ENCODE measurements around the gene ZNF678. TPM values are rescaled to one million over a fixed set of nuclear protein-coding genes. Genes with fewer than 3 reads are reported as not detected.
A peak's percentile ranks its signal among the peaks of the same experiment; 100 is the strongest.
"Not testable (repeated sequence)": the region's sequence is repeated elsewhere in the genome, so short reads cannot be mapped to it uniquely, and the experiment has no call there.

ZNF678 gene
- total RNA-seq, 2 donors from 2014 or later: 5.3 to 10.3 TPM

DNA sequence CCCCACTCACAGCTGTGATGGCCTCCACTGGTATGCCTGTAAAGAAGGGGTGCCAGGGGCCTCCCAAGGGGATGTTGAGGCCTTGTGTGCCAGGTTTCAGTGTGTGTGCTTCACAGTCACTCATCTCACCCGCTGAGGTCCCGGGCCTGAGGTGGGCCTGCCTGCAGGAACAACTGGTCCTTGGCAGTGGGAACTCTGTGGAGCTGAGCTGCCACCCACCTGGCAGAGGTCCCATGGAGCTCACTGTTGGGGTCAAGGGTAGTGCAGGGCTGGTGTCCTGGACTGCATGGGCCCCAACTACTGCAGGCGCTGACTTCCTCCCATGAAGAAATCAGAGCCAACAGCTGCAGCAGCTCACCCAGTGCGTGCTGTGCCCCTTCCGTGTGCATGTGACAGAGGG, 17.3 kb upstream of the ZNF678 start:
- H3K27ac Mint-ChIP-seq: no peak overlapping the region
- no peaks in the 10 kb centered on the region for H3K36me3 Mint-ChIP-seq (ENCODE audit: low read depth)
- peaks cover 4% of the 10 kb centered on the region for H3K9me3 Mint-ChIP-seq
- no peak overlapping the region for H3K4me3 Mint-ChIP-seq
- no peaks in the 10 kb centered on the region for H3K4me1 Mint-ChIP-seq
- peaks cover 3% of the 10 kb centered on the region for H3K27me3 Mint-ChIP-seq
- no peak for ATAC-seq (replicated peaks)

DNA sequence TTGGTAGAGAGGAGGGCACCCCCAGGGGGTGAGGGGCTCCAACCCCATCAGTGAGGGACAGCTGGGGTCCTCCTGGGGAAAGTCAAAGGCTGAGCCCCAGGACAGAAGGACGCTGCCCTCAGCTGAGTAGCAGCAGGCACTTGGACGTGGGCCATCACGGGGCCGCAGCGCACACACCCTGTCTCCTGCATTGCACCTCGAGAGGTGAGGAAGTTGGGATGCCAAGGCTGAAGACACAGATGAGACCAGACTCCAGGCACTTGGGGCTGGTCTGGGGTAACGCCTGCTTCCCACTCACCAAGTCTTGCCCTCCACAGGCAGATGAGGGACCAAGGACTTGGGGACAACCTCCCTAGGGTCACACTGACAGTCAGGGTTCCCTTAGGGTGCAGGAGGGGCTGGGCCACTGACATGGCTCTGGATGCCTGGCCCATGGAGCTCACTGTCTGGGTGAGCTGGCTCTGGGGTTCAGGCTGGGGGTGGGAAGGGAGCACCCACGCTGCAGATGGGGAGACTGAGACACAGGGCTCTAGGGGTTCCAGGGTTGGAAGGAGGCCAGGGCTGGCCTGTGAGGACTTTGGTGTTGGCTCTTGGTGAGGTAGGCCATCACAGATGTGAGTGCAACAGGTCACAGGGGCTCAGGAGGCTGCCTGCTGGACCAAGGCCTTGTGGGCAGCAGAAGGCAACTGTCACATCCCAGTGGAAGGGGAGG, 16.6 kb upstream of the ZNF678 start:
- H3K27me3 Mint-ChIP-seq: peaks cover 4% of the 10 kb centered on the region
- no peak overlapping the region for H3K4me3 Mint-ChIP-seq
- no peaks in the 10 kb centered on the region for H3K4me1 Mint-ChIP-seq
- no peak overlapping the region for H3K27ac Mint-ChIP-seq
- no peaks in the 10 kb centered on the region for H3K36me3 Mint-ChIP-seq (ENCODE audit: low read depth)
- peaks cover 8% of the 10 kb centered on the region for H3K9me3 Mint-ChIP-seq
- ATAC-seq (replicated peaks): no peak

DNA sequence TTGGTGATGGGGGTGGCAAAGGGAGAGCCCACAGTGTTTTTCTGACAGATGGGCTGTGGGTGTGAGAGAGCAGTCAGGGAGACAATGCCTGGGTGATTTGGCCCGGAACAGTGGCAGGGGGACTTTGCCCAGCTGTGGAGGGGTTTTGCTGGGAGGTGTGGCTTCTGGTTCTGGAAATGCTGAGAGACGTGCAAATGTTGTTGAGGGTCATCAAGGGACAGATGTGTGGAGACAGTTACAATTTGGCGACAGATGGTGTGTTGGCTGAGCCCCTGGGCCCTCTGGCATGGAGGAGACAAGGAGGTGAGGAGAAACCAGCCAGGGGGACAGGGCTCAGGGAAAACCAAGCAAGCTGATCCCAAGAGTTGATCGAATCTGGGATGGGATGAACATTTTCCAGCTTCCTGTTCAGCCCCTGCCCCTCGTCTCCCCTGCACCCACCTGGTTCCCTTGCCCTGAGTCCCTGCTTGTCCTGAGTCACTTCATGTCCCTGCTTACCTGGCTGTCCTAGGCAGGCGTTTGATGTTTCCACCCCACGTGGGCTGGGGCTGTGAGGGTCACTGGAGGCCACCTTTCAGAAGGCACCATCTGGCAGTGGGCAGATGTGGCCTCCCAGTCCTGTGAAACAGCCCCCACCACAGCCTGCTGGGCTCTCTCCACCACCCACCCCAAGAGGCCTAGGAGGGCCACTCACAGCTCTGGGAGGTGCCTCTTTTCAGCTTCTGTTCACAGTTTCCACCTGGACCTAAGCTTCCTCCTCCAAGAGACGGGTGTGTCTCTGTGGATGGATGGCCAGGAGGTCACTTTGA, 15.8 kb upstream of the ZNF678 start:
- H3K27ac Mint-ChIP-seq: peak overlapping the region; percentile 31

DNA sequence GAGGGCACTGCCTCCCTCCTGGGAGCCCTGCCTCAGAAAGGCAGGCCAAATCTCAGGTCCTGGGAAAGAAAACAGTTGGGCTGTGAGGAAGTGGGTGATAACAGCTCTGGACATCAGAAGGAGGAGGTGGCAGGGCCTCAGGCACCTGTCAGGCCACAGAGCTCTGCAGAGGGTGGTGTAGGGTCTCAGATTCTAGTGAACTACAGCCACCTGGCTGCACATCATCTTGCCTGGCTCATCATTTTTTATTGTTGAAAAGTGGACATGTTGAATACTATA, 15.3 kb upstream of the ZNF678 start:
- no peaks in the 10 kb centered on the region for H3K36me3 Mint-ChIP-seq (ENCODE audit: low read depth)
- H3K27ac Mint-ChIP-seq: peak overlapping the region; percentile 31
- no peak overlapping the region for H3K4me3 Mint-ChIP-seq
- no peak for ATAC-seq (replicated peaks)
- peaks cover 20% of the 10 kb centered on the region for H3K9me3 Mint-ChIP-seq
- H3K4me1 Mint-ChIP-seq: no peaks in the 10 kb centered on the region
- peaks cover 11% of the 10 kb centered on the region for H3K27me3 Mint-ChIP-seq

More for the DNA sequence above, 15.8 kb upstream of the ZNF678 start:
- Mint-ChIP-seq H3K4me3 (no peak overlapping the region), H3K27me3 (peaks cover 8% of the 10 kb centered on the region), H3K9me3 (peaks cover 16% of the 10 kb centered on the region), H3K36me3 (ENCODE audit: low read depth) (no peaks in the 10 kb centered on the region), H3K4me1 (no peaks in the 10 kb centered on the region)
- no peak for ATAC-seq (replicated peaks)

DNA sequence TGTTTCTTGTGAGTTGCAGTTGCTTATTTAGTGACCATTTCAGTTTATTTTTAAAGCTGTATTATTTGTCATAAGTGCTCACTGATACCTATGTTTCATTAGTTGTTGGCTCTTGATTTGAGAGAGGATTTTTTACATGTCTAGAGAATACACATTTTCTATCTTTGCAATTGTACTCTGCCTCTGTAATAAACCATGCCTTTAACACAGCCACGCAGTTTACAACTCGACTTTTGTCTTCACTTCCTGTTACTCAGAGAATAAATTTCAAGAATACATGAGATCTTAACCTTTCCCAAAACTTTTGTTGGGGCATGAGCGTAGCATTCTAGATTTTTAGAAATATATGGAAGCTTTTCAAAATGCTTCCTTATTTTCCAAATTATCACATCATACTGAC, 14.9 kb upstream of the ZNF678 start:
- Mint-ChIP-seq H3K27me3 (peaks cover 11% of the 10 kb centered on the region), H3K9me3 (peaks cover 20% of the 10 kb centered on the region), H3K4me3 (no peak overlapping the region), H3K36me3 (ENCODE audit: low read depth) (no peaks in the 10 kb centered on the region), H3K4me1 (no peaks in the 10 kb centered on the region), H3K27ac (no peak overlapping the region)
- no peak for ATAC-seq (replicated peaks)

DNA sequence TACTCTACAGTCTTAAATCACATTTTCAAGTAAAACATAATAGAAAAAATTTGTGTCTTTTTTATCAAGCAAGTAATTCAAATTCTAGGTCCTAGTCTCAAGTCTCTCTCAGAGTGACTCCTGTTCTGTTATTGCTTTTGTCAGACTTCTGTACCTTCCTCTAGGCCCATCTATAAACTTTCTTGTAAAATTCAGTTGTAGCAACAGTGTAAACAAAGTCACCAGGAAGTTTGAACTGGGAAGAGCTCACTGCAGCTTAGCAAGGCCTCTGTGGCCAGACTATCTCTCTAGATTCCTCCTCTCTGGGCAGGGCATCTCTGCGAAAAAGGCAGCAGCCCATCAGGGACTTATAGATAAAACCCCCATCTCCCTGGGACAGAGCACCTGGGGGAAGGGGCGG, 13.5 kb upstream of the ZNF678 start:
- no peak overlapping the region for H3K4me3 Mint-ChIP-seq
- ATAC-seq (replicated peaks): no peak
- H3K9me3 Mint-ChIP-seq: peaks cover 20% of the 10 kb centered on the region
- no peaks in the 10 kb centered on the region for H3K36me3 Mint-ChIP-seq (ENCODE audit: low read depth)
- H3K27me3 Mint-ChIP-seq: peaks cover 11% of the 10 kb centered on the region
- H3K27ac Mint-ChIP-seq: no peak overlapping the region
- H3K4me1 Mint-ChIP-seq: no peaks in the 10 kb centered on the region

DNA sequence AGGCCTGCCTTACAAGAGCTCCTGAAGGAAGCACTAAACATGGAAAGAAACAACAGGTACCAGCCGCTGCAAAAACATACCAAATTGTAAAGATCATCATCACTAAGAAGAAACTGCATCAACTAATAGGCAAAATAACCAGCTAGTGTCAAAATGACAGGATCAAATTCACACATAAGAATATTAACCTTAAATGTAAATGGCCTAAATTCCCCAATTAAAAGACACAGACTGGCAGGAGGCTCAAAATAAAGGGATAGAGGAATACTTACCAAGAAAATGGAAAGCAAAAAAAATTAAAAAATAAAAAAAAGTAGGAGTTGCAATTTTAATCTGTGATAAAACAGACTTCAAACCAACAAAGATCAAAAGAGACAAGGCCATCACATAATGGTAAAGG, 11.5 kb upstream of the ZNF678 start:
- not testable (repeated sequence) for H3K27ac Mint-ChIP-seq; H3K4me1 Mint-ChIP-seq; ATAC-seq (replicated peaks)

DNA sequence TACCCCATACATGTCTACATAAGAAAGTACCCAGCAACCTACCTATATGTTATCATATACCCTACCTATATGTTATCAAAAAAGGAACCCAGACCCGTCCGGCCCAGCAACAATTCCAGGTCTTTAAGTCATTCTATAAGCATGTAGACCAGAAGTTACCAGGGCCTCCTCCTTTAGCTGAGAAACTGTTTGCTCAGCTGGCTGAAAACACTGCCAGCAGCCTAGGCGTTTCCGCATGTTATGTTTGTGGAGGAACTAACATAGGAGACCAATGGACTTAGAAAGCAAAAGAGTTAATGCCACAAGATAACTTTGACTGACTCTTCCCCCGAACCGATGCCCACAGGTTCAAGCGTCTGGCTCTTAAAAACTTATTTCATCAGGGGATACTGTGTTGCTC, 7.1 kb upstream of the ZNF678 start:
- Mint-ChIP-seq H3K4me3 (no peak overlapping the region), H3K27me3 (peaks cover 21% of the 10 kb centered on the region), H3K36me3 (ENCODE audit: low read depth) (no peaks in the 10 kb centered on the region), H3K27ac (no peak overlapping the region), H3K4me1 (peaks cover 6% of the 10 kb centered on the region), H3K9me3 (peaks cover 14% of the 10 kb centered on the region)
- ATAC-seq (replicated peaks): no peak

More for the DNA sequence above, 11.5 kb upstream of the ZNF678 start:
- Mint-ChIP-seq H3K9me3 (peaks cover 20% of the 10 kb centered on the region), H3K27me3 (peaks cover 11% of the 10 kb centered on the region)
- not testable (repeated sequence) for H3K4me3 Mint-ChIP-seq; H3K36me3 Mint-ChIP-seq (ENCODE audit: low read depth)

DNA sequence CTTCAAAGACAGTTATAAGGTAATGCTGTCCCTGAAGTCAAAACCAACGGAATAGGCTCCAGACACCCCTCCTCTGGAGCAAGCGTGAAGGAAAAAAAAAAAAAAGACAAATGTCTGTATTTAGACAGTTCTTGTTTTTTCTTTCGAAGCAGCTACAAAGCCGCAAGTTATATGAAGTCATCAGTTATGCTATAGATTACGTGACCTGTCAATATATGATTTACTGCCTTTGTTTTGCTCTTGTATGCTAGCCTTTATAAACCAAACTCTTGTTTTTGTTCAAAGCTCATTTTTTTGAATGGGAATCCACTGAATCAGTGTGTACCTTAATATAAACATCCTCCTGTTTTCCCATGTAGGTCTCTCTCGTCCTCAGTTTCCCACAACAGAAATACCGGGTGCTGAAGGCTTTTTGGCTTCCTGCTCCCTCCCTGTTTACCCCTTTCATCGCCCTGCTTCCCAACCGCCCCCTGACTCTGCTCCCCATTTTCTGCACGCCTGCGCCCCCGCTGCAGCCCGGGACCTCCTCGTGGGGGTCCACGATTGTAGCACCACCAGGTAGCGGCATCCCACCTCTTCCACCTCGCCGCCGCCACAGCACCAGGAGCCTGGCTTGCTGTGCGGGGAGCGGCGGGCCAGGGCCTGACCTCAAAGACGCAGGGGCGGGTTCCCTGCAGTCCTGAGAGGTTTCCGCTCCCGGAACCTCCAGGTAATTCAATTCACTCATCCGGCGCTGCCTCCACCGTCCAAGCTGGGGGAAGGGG, 5.2 kb upstream of the ZNF678 start:
- peaks cover 8% of the 10 kb centered on the region for H3K4me1 Mint-ChIP-seq

DNA sequence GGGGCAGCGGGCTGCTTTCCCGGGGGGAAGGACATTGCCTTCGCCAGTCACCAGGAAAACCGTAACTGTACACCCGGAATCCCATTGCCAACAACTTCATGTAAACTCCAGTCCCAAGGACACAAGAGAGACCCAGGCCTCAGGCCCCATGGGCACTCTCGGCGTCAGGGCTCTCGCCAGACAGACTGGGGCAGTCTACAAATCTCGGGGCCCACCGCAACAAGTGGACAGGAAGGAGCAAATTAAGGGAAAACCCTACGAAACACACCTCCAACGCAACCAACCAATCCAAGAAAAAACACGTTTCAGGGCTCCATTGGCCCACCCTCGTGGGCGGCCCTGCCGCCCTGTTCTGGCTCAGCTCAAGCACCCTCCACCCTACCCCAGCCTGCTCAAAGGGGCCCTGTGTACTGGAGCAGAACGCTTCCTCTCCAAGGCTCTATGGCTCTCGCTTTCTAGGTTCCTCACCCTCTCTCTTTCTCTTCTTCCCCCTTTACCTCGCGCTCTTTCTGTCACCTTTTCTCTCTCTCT, 4.6 kb upstream of the ZNF678 start:
- H3K4me3 Mint-ChIP-seq: no peak overlapping the region
- peaks cover 10% of the 10 kb centered on the region for H3K4me1 Mint-ChIP-seq
- H3K9me3 Mint-ChIP-seq: no peaks in the 10 kb centered on the region
- no peaks in the 10 kb centered on the region for H3K36me3 Mint-ChIP-seq (ENCODE audit: low read depth)
- H3K27me3 Mint-ChIP-seq: peaks cover 22% of the 10 kb centered on the region
- no peak for ATAC-seq (replicated peaks)
- H3K27ac Mint-ChIP-seq: no peak overlapping the region

More for the DNA sequence above, 5.2 kb upstream of the ZNF678 start:
- no peak overlapping the region for H3K4me3 Mint-ChIP-seq
- H3K27me3 Mint-ChIP-seq: peaks cover 22% of the 10 kb centered on the region
- ATAC-seq (replicated peaks): no peak
- no peaks in the 10 kb centered on the region for H3K36me3 Mint-ChIP-seq (ENCODE audit: low read depth)
- no peaks in the 10 kb centered on the region for H3K9me3 Mint-ChIP-seq
- no peak overlapping the region for H3K27ac Mint-ChIP-seq

DNA sequence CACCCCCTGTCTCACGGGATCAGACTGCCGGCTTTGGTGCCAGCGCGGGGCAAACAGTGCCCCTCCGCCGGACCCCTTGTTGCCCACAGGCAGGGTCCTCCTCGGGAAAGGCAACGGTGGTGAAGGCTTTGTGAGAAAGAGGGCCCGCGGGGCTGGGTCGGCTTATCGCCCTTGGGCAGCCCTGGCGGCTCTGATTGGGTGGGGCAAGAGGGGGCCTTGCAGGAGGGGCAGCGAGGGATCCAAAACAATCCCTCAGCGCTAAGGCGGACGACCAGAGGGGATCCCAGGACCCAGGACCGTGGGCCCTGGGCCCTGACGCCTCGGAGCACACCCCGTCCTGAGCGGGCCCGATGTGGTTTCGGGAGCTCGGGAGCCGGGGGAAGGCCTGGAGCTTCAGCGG, 3.9 kb upstream of the ZNF678 start:
- Mint-ChIP-seq H3K36me3 (ENCODE audit: low read depth) (no peaks in the 10 kb centered on the region), H3K4me3 (no peak overlapping the region), H3K4me1 (peaks cover 10% of the 10 kb centered on the region), H3K9me3 (no peaks in the 10 kb centered on the region), H3K27ac (no peak overlapping the region), H3K27me3 (peaks cover 22% of the 10 kb centered on the region)
- no peak for ATAC-seq (replicated peaks)

DNA sequence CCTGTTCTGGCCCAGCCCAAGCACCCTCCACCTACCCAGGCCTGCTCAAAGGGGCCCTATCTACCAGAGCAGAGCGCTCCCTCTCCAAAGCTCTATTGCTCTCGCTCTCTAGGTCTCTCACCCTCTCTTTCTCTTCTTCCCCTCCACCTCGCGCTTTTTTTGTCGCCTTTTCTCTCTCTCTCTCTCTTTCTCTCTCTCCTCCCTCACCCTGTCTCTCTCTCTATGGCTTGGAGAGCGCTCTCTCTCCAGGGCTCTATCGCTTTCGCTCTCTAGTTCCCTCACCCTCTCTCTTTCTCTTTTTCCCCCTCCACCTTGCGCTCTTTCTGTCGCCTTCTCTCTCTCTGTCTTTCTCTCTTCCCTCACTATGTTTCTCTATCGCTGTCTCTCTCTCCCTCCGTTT, 3.4 kb upstream of the ZNF678 start:
- Mint-ChIP-seq H3K36me3 (ENCODE audit: low read depth) (no peaks in the 10 kb centered on the region), H3K27me3 (peaks cover 22% of the 10 kb centered on the region)
- ATAC-seq (replicated peaks): no peak

DNA sequence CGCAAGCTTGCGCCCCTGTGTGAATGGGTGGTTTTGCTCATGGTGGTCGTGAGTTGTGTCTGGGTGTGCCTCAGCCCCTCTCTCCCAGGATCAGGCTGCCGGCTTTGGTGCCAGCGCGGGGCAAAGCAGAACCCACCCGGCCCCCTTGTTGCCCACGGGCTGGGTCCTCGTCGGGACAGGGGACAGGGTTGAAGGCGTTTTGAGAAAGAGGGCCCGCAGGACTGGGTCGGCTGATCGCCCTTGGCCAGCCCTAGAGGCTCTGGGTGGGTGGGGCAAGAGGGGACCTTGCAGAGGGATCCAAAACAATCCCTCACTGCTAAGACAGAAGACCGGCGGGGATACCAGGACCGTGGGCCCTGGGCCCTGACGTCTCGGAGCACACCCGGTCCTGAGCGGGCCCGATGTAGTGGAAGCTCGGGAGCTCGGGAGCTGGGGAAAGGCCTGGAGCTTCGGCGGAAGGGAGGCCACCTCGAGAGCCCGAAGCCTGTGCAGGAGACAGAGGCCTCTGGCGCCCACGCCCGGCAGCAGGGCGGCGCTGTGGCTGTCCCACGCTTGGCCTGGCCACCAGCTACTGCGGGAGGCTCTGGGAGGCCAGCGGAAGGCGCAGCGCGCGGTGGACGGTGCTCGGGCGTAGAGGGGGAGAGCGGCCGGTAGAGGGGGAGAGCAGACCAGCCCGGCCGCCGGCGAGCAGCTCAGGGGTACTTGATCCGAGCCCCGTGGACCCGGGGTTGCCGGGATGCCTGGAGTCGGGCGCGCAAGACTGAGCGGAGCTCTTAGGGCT, 2.8 kb upstream of the ZNF678 start:
- H3K4me1 Mint-ChIP-seq: peaks cover 10% of the 10 kb centered on the region
- no peaks in the 10 kb centered on the region for H3K9me3 Mint-ChIP-seq
- peaks cover 22% of the 10 kb centered on the region for H3K27me3 Mint-ChIP-seq
- no peaks in the 10 kb centered on the region for H3K36me3 Mint-ChIP-seq (ENCODE audit: low read depth)
- no peak overlapping the region for H3K4me3 Mint-ChIP-seq
- H3K27ac Mint-ChIP-seq: no peak overlapping the region
- ATAC-seq (replicated peaks): no peak

More for the DNA sequence above, 3.4 kb upstream of the ZNF678 start:
- H3K4me1 Mint-ChIP-seq: peaks cover 10% of the 10 kb centered on the region
- H3K4me3 Mint-ChIP-seq: no peak overlapping the region
- H3K27ac Mint-ChIP-seq: no peak overlapping the region
- no peaks in the 10 kb centered on the region for H3K9me3 Mint-ChIP-seq
